Mesothelial cell of epicardium (in vitro differentiated cells): ENCODE results near the gene OR4C6. TPM values are rescaled to one million over a fixed set of nuclear protein-coding genes. Genes with fewer than 3 reads are reported as not detected.

Experiments
- DNase-seq, 2 experiments: peaks; one replicate each; pipeline ENCODE4 v3.0.0; 2021; ENCODE audit warnings: low spot score in 2 of 2; ENCODE audit not compliant: unreplicated experiment in 2 of 2
- H3K27ac Mint-ChIP-seq: 2 replicates; pipeline ENCODE4 v1.8.0; 2021; ENCODE audit warnings: mixed read lengths
- H3K27me3 Mint-ChIP-seq: 2 replicates; pipeline ENCODE4 v1.8.0; 2021; ENCODE audit warnings: low read depth, mixed read lengths
- H3K36me3 Mint-ChIP-seq: 2 replicates; pipeline ENCODE4 v1.8.0; 2021; ENCODE audit warnings: mixed read lengths
- H3K4me1 Mint-ChIP-seq: 2 replicates; pipeline ENCODE4 v1.8.0; 2021; ENCODE audit warnings: mixed read lengths
- H3K4me3 Mint-ChIP-seq: 2 replicates; pipeline ENCODE4 v1.8.0; 2021; ENCODE audit warnings: mild to moderate bottlenecking, moderate library complexity, mixed read lengths
- H3K9me3 Mint-ChIP-seq: 2 replicates; pipeline ENCODE4 v1.8.0; 2021; ENCODE audit warnings: mixed read lengths
- total RNA-seq: library from RNA; stranded (reverse); gene quantifications from 3 replicates; pipeline ENCODE4 v1.2.1, GENCODE V29; 2021
- TF ChIP-seq, protein P1 (sequence below): fragments of 200-600 bp; sonication (generic); IDR thresholded peaks from one replicate; pipeline ENCODE4 v1.5.0; 2021; ENCODE audit warnings: antibody characterized with exemption; ENCODE audit not compliant: unreplicated experiment

The OR4C6 gene
- total RNA-seq, 1 donor from 2014 or later = not detected

DNA sequence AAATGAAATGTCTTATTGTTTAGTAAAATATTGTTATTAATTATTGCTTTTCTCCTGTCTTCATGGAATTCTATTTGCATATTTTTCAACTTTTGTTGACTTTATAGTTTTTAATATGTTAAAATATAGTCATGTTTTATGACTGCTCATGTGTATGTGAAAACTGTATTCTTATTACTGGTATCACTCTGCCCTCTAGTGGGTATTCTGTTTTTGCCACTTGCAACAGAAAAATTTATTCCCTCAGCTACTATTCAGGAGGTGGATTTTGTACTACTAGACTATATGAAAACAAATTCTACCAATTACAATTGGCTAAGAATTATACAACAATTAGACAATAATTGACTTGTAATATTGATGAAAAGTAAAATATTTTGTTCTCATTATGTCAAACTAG, 45.0 kb downstream of the OR4C6 start:
- Mint-ChIP-seq H3K27ac (no peak overlapping the region), H3K36me3 (peaks cover 6% of the 10 kb centered on the region), H3K27me3 (no peaks in the 10 kb centered on the region), H3K9me3 (peaks cover 60% of the 10 kb centered on the region), H3K4me3 (no peak overlapping the region), H3K4me1 (no peaks in the 10 kb centered on the region)
- no peak for DNase-seq
- TF ChIP-seq, protein P1, sequence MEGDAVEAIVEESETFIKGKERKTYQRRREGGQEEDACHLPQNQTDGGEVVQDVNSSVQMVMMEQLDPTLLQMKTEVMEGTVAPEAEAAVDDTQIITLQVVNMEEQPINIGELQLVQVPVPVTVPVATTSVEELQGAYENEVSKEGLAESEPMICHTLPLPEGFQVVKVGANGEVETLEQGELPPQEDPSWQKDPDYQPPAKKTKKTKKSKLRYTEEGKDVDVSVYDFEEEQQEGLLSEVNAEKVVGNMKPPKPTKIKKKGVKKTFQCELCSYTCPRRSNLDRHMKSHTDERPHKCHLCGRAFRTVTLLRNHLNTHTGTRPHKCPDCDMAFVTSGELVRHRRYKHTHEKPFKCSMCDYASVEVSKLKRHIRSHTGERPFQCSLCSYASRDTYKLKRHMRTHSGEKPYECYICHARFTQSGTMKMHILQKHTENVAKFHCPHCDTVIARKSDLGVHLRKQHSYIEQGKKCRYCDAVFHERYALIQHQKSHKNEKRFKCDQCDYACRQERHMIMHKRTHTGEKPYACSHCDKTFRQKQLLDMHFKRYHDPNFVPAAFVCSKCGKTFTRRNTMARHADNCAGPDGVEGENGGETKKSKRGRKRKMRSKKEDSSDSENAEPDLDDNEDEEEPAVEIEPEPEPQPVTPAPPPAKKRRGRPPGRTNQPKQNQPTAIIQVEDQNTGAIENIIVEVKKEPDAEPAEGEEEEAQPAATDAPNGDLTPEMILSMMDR = peak; percentile 50

DNA sequence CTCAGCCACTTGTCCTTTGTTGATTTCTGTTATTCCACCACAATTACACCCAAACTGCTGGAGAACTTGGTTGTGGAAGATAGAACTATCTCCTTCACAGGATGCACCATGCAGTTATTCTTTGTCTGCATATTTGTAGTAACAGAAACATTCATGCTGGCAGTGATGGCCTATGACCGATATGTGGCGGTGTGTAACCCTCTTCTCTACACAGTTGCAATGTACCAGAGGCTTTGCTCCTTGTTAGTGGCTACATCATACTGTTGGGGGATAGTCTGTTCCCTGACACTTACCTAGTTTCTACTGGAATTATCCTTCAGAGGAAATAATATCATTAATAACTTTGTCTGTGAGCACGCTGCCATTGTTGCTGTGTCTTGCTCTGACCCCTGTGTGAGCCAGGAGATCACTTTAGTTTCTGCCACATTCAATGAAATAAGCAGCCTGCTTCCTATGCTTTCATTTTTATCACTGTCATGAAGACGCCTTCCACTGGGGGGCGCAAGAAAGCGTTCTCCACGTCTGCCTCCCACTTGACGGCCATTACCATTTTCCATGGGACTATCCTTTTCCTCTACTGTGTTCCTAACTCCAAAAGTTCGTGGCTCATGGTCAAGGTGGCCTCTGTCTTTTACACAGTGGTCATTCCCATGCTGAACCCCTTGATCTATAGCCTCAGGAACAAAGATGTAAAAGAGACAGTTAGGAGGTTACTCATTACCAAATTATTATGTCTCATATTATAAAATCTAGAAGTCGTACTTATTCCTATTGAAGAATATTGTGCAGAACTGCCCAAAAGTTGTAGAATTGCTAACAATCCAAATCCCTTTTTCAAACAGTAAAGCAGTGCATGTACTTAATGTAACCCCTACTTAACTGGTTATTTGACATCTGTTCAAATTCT, 53.2 kb downstream of the OR4C6 start:
- Mint-ChIP-seq H3K4me3 (no peak overlapping the region), H3K4me1 (no peaks in the 10 kb centered on the region), H3K9me3 (peaks cover 49% of the 10 kb centered on the region), H3K27ac (no peak overlapping the region), H3K27me3 (no peaks in the 10 kb centered on the region), H3K36me3 (no peaks in the 10 kb centered on the region)
- no peak for DNase-seq
- TF ChIP-seq, protein P1 = peak; percentile 23

Other genes with a start within 250 kb of the OR4C6 start
- gene OR4C15, start 107.7 kb upstream of the OR4C6 start, total RNA-seq = not detected in 3 replicates
- not detected in 3 replicates for gene OR4C16, start 90.1 kb upstream of the OR4C6 start, total RNA-seq
- not detected in 3 replicates for gene OR4C11, start 54.6 kb upstream of the OR4C6 start, total RNA-seq
- not detected in 3 replicates for gene OR4P4, start 27.1 kb upstream of the OR4C6 start, total RNA-seq
- not detected in 3 replicates for gene OR4S2, start 13.9 kb upstream of the OR4C6 start, total RNA-seq
- not detected in 3 replicates for gene OR5D13, start 111.2 kb downstream of the OR4C6 start, total RNA-seq
- gene OR5D14, start 133.4 kb downstream of the OR4C6 start, total RNA-seq = not detected in 3 replicates
- gene OR5L1, start 149.2 kb downstream of the OR4C6 start, total RNA-seq = not detected in 3 replicates
- not detected in 3 replicates for gene OR5D18, start 157.4 kb downstream of the OR4C6 start, total RNA-seq
- not detected in 3 replicates for gene OR5L2, start 165.0 kb downstream of the OR4C6 start, total RNA-seq
- not detected in 3 replicates for gene OR5D16, start 176.6 kb downstream of the OR4C6 start, total RNA-seq
- gene TRIM51, start 221.1 kb downstream of the OR4C6 start, total RNA-seq = not detected in 3 replicates